ENCODE measurements around the gene CDC42EP4. TPM values are rescaled to one million over a fixed set of nuclear protein-coding genes. Genes with fewer than 3 reads are reported as not detected.
"Not testable (repeated sequence)": the region's sequence is repeated elsewhere in the genome, so short reads cannot be mapped to it uniquely, and the experiment has no call there.

CDC42EP4 gene
- total RNA-seq, 1 donor from 2014 or later = 38.9 TPM

GRCh38 chr17:73318836-73319235, 7.0 kb upstream of the CDC42EP4 start:
- no peak for DNase-seq

GRCh38 chr17:73318427-73318813, 6.6 kb upstream of the CDC42EP4 start:
- DNase-seq = no peak

GRCh38 chr17:73317513-73318426, 6.0 kb upstream of the CDC42EP4 start:
- DNase-seq = no peak

GRCh38 chr17:73316919-73317505, 5.2 kb upstream of the CDC42EP4 start:
- no peak for DNase-seq

- peak; percentile 79 for DNase-seq
Measured at GRCh38 chr17:73315471-73315870, 3.7 kb upstream of the CDC42EP4 start.

GRCh38 chr17:73313526-73314127, 1.8 kb upstream of the CDC42EP4 start:
- no peak for DNase-seq

GRCh38 chr17:73312887-73313286, 1.1 kb upstream of the CDC42EP4 start:
- not testable (repeated sequence) for DNase-seq

GRCh38 chr17:73311428-73311780, 397 bp downstream of the CDC42EP4 start:
- DNase-seq = no peak

- DNase-seq = peak; percentile 67
Measured at GRCh38 chr17:73309727-73310596, 1.8 kb downstream of the CDC42EP4 start.

GRCh38 chr17:73308959-73309358, 2.8 kb downstream of the CDC42EP4 start:
- DNase-seq = not testable (repeated sequence)

- no peak for DNase-seq
Measured at GRCh38 chr17:73308017-73308823, 3.6 kb downstream of the CDC42EP4 start.

GRCh38 chr17:73307130-73307529, 4.7 kb downstream of the CDC42EP4 start:
- DNase-seq = peak; percentile 81

GRCh38 chr17:73305845-73306836, 5.7 kb downstream of the CDC42EP4 start:
- DNase-seq = no peak

- DNase-seq = peak; percentile 72
Measured at GRCh38 chr17:73304971-73305812, 6.6 kb downstream of the CDC42EP4 start.

GRCh38 chr17:73304438-73304837, 7.4 kb downstream of the CDC42EP4 start:
- no peak for DNase-seq

- DNase-seq = no peak
Measured at GRCh38 chr17:73302189-73302588, 9.6 kb downstream of the CDC42EP4 start.

GRCh38 chr17:73301369-73301768, 10.4 kb downstream of the CDC42EP4 start:
- DNase-seq = no peak

- no peak for DNase-seq
Measured at GRCh38 chr17:73300392-73300791, 11.4 kb downstream of the CDC42EP4 start.

All from tongue (tissue), 2 donors.